SKM-1 treated with dmso at 0.1 percent for 144 hours (cell line): ENCODE measurements around the gene PRPF8.
A peak's percentile ranks its signal among the peaks of the same experiment; 100 is the strongest.
"Not testable (repeated sequence)": the region's sequence is repeated elsewhere in the genome, so short reads cannot be mapped to it uniquely, and the experiment has no call there.

ENCODE experiments used
- DNase-seq: peaks from one replicate; lab custom pipeline; 2025; ENCODE audit not compliant: unreplicated experiment; lab: John Stamatoyannopoulos, UW

PRPF8 gene

DNA sequence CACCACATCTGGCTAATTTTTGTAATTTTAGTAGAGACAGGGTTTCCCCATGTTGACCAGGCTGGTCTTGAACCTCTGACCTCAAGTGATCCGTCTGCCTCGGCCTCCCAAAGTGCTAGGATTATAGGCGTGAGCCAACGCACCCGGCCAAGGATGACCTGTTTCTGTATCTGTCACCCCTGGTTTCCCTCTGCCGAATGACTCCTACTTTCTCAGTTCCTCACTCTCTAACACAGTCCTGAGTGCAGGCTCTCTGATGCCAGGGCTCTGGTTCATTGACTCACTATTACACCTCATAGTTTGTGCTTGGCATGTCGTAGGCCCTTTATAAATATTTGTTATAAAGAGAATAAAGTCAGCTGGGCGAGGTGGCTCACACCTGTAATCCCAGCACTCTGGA is 10.7 kb upstream of the PRPF8 start:
- no peak for DNase-seq

GRCh38 chr17:1693339-1693738 is 8.7 kb upstream of the PRPF8 start:
- no peak for DNase-seq

DNA sequence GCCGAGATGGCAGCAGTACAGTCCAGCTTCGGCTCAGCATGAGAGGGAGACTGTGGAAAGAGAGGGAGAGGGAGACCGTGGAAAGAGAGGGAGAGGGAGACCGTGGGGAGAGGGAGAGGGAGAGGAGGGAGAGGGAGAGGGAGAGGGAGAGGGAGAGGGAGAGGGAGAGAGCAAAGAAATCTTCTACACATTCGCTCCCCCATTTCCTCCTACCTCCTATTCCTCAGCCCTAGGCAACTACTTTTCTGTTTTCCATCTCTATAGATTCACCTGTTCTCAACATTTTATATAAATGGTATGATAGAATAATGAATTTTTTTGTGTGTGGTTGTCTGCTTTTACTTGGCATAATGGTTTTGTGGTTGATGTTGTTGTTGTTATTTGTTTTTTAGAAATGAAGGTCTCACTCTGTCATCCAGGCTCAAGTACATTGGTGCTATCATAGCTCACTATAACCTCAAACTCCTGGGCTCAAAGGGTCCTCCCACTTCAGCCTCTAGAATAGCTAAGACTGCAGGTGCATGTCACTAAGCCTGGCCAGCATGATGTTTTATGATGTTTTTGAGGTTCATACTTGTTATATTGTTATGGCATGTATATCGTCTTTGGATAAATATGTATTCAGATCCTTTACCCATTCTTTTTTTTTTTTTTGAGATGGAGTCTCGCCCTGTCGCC is 6.0 kb upstream of the PRPF8 start:
- no peak for DNase-seq

DNA sequence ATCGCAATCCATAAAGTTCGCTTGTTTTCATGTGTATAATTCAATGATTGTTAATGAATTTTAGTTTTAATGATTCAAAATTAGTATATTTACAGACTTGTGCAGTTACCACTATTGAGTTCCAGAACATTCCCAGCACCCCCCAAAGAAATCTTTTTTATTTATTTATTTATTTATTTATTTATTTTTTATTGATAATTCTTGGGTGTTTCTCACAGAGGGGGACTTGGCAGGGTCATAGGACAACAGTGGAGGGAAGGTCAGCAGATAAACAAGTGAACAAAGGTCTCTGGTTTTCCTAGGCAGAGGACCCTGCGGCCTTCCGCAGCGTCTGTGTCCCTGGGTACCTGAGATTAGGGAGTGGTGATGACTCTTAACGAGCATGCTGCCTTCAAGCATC is 3.7 kb upstream of the PRPF8 start:
- not testable (repeated sequence) for DNase-seq

GRCh38 chr17:1686086-1686485 is 1.4 kb upstream of the PRPF8 start:
- DNase-seq: no peak

GRCh38 chr17:1683459-1683858 is 1.2 kb downstream of the PRPF8 start:
- no peak for DNase-seq

DNA sequence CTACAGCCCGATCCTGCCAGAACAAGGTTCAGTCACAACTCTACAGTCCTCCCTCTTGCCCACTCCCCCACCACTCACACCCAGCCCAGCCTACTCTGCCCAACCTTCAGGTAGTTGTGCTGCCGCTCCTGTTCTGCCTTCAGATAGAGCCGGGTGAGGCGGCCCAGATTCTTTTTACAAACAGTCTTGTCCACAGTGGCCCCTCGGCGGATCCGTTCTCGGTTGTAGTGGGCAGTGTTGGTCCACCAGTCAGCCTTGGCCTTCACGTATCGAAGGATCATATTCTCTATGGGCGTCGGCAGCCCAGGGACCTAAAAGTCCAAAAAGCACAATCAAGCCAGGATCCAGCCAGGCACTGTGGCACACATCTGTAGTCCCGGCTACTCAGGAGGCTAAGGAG is 8.3 kb downstream of the PRPF8 start:
- no peak for DNase-seq

- no peak for DNase-seq
These were observed 11.5 kb downstream of the PRPF8 start for GRCh38 chr17:1673041-1673785.

DNA sequence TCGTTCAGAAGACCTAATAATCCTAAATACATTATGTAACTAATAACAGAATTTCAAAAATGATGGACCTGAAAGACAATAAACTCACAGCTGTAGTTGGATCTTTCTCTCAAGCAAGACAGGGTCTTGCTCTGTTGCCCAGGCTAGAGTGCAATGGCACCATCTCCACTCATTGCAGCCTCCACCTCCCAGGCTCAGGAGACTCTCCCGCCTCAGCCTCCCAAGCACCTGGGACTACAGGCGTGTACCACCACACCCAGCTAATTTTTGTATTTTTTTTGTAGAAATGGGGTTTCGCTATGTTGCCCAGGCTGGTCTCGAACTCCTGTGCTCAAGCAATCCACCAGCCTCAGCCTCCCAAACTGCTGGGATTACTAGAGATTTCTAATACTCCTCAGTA is 20.7 kb downstream of the PRPF8 start:
- DNase-seq: not testable (repeated sequence)

- DNase-seq: no peak
These were observed 23.6 kb downstream of the PRPF8 start for GRCh38 chr17:1661045-1661444.

DNA sequence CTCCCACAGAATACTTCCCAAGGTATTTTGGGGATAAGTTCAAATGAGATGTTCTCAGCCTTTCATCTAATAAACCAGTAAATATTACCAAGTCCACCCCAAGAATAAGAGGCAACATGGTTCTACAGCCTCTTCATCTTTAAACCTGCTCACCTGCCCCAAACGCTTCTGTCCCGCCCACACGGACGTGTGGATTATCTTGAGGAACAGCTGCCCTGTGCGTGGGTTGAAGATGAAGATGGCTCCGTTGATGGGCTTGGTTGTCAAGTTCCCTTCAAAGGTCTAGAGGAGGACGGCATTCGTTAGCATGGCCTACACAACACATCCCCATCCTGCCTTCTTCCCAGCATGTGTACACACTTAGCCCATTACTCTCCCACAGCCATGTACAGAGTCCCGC is 26.6 kb downstream of the PRPF8 start:
- no peak for DNase-seq

- no peak for DNase-seq
These were observed 30.9 kb downstream of the PRPF8 start for GRCh38 chr17:1653735-1654134.

GRCh38 chr17:1652794-1653193 is 31.9 kb downstream of the PRPF8 start:
- DNase-seq: not testable (repeated sequence)

- no peak for DNase-seq
These were observed 33.2 kb downstream of the PRPF8 start for GRCh38 chr17:1651559-1651844.

DNA sequence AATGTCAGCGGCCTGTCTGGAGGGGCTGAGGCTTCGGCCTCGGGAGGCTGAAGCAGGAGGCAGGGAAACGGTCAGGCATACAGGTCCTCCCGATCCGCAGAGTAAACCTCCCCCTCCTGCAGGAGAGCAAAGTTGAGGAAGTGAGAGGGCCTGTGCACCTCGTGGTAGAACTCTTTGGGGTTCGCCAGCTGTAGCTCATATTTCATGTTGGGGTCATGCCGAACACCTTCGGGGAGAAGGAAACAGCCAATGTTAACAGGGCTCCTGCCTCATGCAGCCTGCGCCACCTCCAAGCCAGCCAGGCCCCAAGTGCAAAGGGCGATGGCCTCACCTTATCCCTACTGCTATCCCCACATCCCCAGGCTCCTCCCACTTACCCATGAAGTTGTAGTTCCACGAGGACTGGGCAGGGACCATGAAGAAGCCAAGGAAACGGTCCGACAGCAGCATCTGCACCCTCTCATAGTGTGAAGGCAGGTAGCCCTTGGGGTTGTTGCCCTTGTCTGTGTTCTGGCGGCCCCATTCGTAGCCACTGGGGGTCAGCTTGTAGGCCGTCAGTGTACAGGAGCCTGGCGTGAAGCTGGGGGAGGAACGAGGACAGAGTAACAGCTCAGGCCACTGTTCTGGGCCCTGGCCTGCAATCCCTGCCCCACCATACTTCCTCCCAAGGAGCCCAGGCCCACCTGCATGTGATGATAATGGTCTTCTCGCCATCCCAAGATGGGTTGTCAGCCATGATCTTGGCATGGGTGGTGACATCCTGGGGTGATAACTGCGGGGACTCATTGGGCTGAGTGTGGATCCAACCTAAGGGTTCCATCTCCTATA is 33.7 kb downstream of the PRPF8 start:
- no peak for DNase-seq

GRCh38 chr17:1649844-1650501 is 34.7 kb downstream of the PRPF8 start, which contains the start of gene RILP:
Gene RILP, minus strand, starts transcription at chr17:1649866. Its CDS starts 62 bp downstream, at chr17:1649804.
- no peak for DNase-seq

- peak; percentile 49 for DNase-seq
These were observed 35.5 kb downstream of the PRPF8 start for GRCh38 chr17:1648963-1649843.

DNA sequence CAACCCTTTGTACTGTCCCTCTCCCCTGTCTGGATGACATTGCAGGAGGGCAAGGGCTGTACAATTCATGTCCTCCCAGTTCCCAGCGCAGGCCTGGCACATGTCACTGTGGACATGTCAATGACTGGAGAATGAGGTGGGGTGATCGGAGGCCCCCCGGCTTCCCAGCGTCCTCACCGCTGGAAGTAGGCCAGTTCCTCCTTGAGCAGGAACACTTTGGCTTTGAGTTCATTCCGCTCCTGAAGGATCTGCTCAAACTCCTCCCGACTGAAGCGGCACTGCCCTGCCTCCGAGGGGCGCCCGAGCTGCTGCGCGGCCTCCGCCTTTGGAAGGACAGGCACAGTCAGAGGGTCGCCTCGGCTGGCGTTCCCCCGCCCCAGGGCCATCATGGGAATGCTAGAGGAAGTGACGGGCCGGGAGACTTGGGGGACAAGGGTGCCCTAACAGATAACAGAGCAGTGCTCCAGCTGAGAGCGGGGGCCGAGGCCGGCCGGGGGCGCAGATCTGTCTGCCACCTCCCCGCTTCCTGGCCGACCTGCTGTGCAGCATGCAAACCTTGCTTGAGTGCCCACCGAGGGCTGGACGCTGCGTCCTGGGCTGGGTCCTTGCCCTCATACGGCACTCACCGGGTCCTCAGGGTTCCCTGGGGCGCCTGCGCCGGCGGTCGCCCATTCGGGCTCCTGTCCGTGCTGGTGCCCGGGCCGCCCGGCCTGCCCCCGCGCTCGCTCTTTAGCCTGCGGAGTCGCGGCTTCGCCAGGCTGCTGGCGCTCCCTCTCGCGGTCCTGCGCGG is 36.3 kb downstream of the PRPF8 start:
- DNase-seq: no peak

DNA sequence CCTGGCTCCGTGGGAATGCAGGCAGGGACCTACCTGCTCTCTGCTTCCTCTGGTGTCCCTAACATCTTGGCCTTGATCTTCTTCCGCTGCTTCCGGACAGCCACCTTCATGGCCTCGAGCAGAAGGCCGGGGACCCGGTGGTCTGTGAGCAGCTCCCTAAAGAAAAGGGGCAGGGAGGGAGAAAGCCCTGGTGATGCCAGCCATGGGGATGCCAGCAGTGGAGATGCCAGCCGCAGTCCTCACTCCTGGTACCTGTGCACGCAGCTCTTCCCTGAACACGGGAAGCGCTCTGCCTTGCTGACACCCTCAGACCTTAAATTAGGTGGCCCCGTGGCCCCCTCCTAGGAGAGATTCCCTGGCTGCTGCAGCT is 36.9 kb downstream of the PRPF8 start:
- no peak for DNase-seq
